Fibroblast of pulmonary artery (primary cell): ENCODE measurements around the gene DLK1.
A peak's percentile ranks its signal among the peaks of the same experiment; 100 is the strongest.

ENCODE experiments used
- DNase-seq: peaks from one replicate; pipeline ENCODE4 v3.0.0-alpha.2; 2010; ENCODE audit warnings: low read depth
- H3K4me3 ChIP-seq: replicated peaks from 2 replicates; pipeline ENCODE4 v1.5.1; 2011; ENCODE audit warnings: low read depth, mild to moderate bottlenecking, control low read depth, low read length, moderate library complexity
- CTCF ChIP-seq: IDR thresholded peaks from 2 replicates; pipeline ENCODE4 v1.5.1; 2011; ENCODE audit warnings: mild to moderate bottlenecking, control low read depth, low read length, inconsistent platforms; ENCODE audit errors: missing control alignments

DLK1 gene

GRCh38 chr14:100687386-100687785 lies 39.3 kb upstream of the DLK1 start:
- no peak for TF ChIP-seq CTCF
- no peak for DNase-seq
- no peak overlapping the region for H3K4me3 ChIP-seq

GRCh38 chr14:100688051-100688450 lies 38.6 kb upstream of the DLK1 start:
- no peak for TF ChIP-seq CTCF
- no peak overlapping the region for H3K4me3 ChIP-seq
- no peak for DNase-seq

- DNase-seq = peak; percentile 60
- no peak for TF ChIP-seq CTCF
These were observed 37.9 kb upstream of the DLK1 start for GRCh38 chr14:100688598-100689461.

GRCh38 chr14:100690672-100691071 lies 36.0 kb upstream of the DLK1 start:
- DNase-seq = no peak
- TF ChIP-seq CTCF = no peak
- no peak overlapping the region for H3K4me3 ChIP-seq

More at GRCh38 chr14:100688598-100689461, 37.9 kb upstream of the DLK1 start:
- H3K4me3 ChIP-seq = no peak overlapping the region

GRCh38 chr14:100691395-100692056 lies 35.2 kb upstream of the DLK1 start:
- no peak for TF ChIP-seq CTCF
- no peak for DNase-seq
- H3K4me3 ChIP-seq = no peak overlapping the region

- no peak for DNase-seq
- no peak for TF ChIP-seq CTCF
- no peak overlapping the region for H3K4me3 ChIP-seq
These were observed 34.4 kb upstream of the DLK1 start for GRCh38 chr14:100692256-100692655.
